Activated T-cell treated with anti-CD3 and anti-CD28 coated beads for 24 hours (primary cell): ENCODE results near the gene KSR2.

Experiments
- DNase-seq: peaks from one replicate; pipeline ENCODE4 v3.0.0-alpha.2; 2020; ENCODE audit warnings: low read depth

KSR2 gene

DNA sequence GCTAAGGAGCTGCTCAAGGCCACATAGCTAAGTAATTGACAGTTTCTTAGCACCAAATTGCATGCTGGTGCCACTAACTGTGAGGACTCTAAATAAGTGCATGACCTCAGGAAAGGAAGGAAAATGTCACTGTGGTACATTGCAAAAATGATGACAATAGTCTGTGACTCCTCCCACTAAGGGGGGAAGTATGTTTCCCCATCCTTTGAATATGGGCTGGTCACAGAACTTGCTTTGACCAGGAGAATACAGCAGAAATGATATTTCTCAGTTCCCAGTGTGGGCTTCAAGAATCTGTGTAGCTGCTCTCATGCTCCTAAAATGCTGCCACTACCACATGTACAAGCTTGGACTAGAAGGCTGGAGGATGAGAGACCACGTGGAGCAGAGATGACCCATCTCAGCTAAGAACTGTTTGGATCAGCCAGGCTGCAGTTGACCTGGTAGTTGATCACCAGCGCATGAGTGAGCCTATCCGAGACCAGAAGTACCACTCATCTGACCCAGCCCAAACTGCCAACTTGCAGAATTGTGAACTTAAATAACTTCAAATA is 565.1 kb downstream of the KSR2 start:
- no peak for DNase-seq
